NT2/D1 (cell line): ENCODE results near the gene IMMT.

ENCODE experiments used
- SUZ12 ChIP-seq: IDR thresholded peaks from 2 replicates; pipeline ENCODE4 v1.6.1; 2011; ENCODE audit not compliant: insufficient read length, insufficient read depth; ENCODE audit errors: extremely low read depth
- YY1 ChIP-seq: IDR thresholded peaks from 2 replicates; pipeline ENCODE4 v1.6.1; 2011; ENCODE audit not compliant: insufficient read length, insufficient read depth

- no peak for TF ChIP-seq SUZ12
- no peak for TF ChIP-seq YY1
Observed at GRCh38 chr2:86172610-86173009, 22.7 kb downstream of the IMMT start.
